ENCODE measurements around the gene GRIP2.

GRIP2 gene

GRCh38 chr3:14446988-14447570 lies 93.1 kb downstream of the GRIP2 start:
- Histone ChIP-seq H3K27ac (no peak overlapping the region), H3K4me3 (no peak overlapping the region)

- no peak overlapping the region for H3K4me3 ChIP-seq
Measured at GRCh38 chr3:14445773-14446172, 94.4 kb downstream of the GRIP2 start.

GRCh38 chr3:14444380-14444779 lies 95.8 kb downstream of the GRIP2 start:
- no peak overlapping the region for H3K27ac ChIP-seq
- no peak overlapping the region for H3K4me3 ChIP-seq

More at GRCh38 chr3:14445773-14446172, 94.4 kb downstream of the GRIP2 start:
- H3K27ac ChIP-seq = no peak overlapping the region

- Histone ChIP-seq H3K27ac (peak overlapping the region in 8 of 21 experiments; percentile 3 to 54 (median 36)), H3K4me3 (no peak overlapping the region)
Measured at GRCh38 chr3:14441920-14442300, 98.2 kb downstream of the GRIP2 start.

- H3K4me3 ChIP-seq = no peak overlapping the region
- H3K27ac ChIP-seq = peak overlapping the region in 9 of 21 experiments; percentile 3 to 54 (median 35)
Measured at GRCh38 chr3:14441240-14441919, 98.8 kb downstream of the GRIP2 start.

- H3K27ac ChIP-seq = peak overlapping the region in 1 of 21 experiments; percentile 35
- no peak overlapping the region for H3K4me3 ChIP-seq
Measured at GRCh38 chr3:14440531-14441239, 99.5 kb downstream of the GRIP2 start.

- Histone ChIP-seq H3K27ac (no peak overlapping the region), H3K4me3 (no peak overlapping the region)
Measured at GRCh38 chr3:14440168-14440518, 100.0 kb downstream of the GRIP2 start.

GRCh38 chr3:14439501-14440167 lies 100.5 kb downstream of the GRIP2 start:
- H3K4me3 ChIP-seq = no peak overlapping the region
- H3K27ac ChIP-seq = peak overlapping the region in 7 of 21 experiments; percentile 11 to 59 (median 15)
